ENCODE results near the gene TCEA3. TPM values are rescaled to one million over a fixed set of nuclear protein-coding genes. Genes with fewer than 3 reads are reported as not detected.

Gene TCEA3
- total RNA-seq, 4 donors from 2014 or later = 128 to 242 (median 179) TPM

DNA sequence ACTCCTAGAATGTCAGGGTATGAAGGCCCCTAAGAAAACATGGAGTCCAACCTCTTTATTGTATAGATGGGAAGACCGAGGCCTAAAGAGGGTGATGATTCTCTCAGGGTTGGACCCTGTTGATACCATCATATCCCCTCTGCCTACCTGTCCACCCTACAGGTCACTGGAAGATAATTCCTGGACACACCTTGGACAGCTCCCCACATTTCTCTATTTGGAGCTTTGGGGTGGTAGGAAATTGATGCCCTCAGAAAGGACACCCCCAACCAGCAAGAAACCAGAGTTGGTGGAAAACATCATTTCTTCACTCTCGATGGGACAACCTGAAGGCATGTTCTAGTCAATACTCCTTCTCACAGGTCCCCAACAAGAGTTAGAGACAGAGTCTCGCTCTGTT lies 3.0 kb upstream of the TCEA3 start:
- H3K36me3 ChIP-seq = peaks cover 0 to 30% of the 10 kb centered on the region in 2 donors
- no peak for DNase-seq
- in situ Hi-C loops (cut with MboI; ENCODE audit: low sequenced_read_pairs in 4 of 4) (no loop called here), intact Hi-C loops (cut with DNase I; ENCODE audit: low total_unique reads) (no loop called here)
- no peak for ATAC-seq
- peak overlapping the region in 2 of 4 donors; percentile 93 to 94 for H3K27ac ChIP-seq
- TF ChIP-seq, protein P1, sequence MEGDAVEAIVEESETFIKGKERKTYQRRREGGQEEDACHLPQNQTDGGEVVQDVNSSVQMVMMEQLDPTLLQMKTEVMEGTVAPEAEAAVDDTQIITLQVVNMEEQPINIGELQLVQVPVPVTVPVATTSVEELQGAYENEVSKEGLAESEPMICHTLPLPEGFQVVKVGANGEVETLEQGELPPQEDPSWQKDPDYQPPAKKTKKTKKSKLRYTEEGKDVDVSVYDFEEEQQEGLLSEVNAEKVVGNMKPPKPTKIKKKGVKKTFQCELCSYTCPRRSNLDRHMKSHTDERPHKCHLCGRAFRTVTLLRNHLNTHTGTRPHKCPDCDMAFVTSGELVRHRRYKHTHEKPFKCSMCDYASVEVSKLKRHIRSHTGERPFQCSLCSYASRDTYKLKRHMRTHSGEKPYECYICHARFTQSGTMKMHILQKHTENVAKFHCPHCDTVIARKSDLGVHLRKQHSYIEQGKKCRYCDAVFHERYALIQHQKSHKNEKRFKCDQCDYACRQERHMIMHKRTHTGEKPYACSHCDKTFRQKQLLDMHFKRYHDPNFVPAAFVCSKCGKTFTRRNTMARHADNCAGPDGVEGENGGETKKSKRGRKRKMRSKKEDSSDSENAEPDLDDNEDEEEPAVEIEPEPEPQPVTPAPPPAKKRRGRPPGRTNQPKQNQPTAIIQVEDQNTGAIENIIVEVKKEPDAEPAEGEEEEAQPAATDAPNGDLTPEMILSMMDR (IDR thresholded peaks at IDR 0.05 in 4 of 5, conservative IDR thresholded peaks at IDR 0.05 in 1 of 5) = no peak
- TF ChIP-seq POLR2A (IDR thresholded peaks at IDR 0.05) = no peak
- H3K27me3 ChIP-seq = no peaks in the 10 kb centered on the region
- no peaks in the 10 kb centered on the region for H3K9me3 ChIP-seq
- no peak overlapping the region for H3K4me3 ChIP-seq
- peaks cover 33% of the 10 kb centered on the region in 2 donors for H3K4me1 ChIP-seq

DNA sequence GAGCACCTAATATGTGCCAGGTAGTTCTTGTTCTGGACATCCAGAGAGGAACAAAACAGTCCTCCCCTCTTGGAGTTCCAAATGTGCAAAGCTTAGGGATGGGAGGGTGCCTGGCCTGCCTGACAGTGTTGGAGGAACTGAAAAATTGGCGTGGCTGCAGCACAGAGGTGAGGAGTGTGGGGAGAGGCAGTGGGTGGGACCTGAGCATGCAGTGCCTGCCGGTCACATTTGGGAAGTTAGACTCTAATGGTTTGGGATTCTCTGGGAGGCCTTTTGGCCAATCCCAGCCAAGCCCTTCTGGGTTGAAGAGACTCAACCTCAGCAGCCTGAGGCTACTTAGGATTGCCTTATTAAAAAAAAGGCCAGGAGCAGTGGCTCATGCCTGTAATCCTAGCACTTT lies 2.3 kb upstream of the TCEA3 start:
- intact Hi-C loops (cut with DNase I; ENCODE audit: low total_unique reads) = no loop called here

DNA sequence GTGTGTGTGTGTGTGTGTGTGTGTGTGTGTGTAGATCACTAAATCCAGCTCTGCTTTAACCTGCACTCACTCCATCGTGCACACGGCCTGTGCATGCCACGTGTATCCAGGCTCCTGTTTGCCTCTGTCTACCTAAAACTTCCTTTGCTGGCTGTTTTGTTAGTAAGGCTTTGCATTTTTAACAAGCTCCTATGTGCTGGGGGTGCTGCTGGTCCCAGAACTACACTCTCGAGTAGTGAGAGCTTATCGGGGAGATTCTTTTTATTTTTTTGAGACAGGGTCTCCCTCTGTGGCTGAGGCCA lies 596 bp upstream of the TCEA3 start:
- intact Hi-C loops (cut with DNase I; ENCODE audit: low total_unique reads) (loop anchor here (2.0 kb wide), 1 partner anchor 26 kb away; no protein-coding TSS in a partner anchor), in situ Hi-C loops (cut with MboI; ENCODE audit: low sequenced_read_pairs in 4 of 4) (no loop called here)
- Histone ChIP-seq H3K4me1 (peaks cover 57% of the 10 kb centered on the region in 2 donors), H3K4me3 (peak overlapping the region; percentile 68 to 82 (median 74)), H3K36me3 (peaks cover 0 to 10% of the 10 kb centered on the region in 2 donors), H3K27me3 (no peaks in the 10 kb centered on the region), H3K27ac (peak overlapping the region; percentile 93 to 96 (median 94)), H3K9me3 (no peaks in the 10 kb centered on the region)
- DNase-seq (no peak), ATAC-seq (peak; percentile 3 to 5)
- TF ChIP-seq, protein P1 (IDR thresholded peaks at IDR 0.05 in 4 of 5, conservative IDR thresholded peaks at IDR 0.05 in 1 of 5) = no peak

More for the DNA sequence above, 2.3 kb upstream of the TCEA3 start:
- Histone ChIP-seq H3K27me3 (no peaks in the 10 kb centered on the region), H3K27ac (peak overlapping the region in 3 of 4 donors; percentile 93 to 96 (median 94)), H3K4me1 (peaks cover 40 to 41% of the 10 kb centered on the region in 2 donors), H3K36me3 (peaks cover 0 to 24% of the 10 kb centered on the region in 2 donors), H3K9me3 (no peaks in the 10 kb centered on the region), H3K4me3 (no peak overlapping the region)
- TF ChIP-seq, protein P1 (IDR thresholded peaks at IDR 0.05 in 4 of 5, conservative IDR thresholded peaks at IDR 0.05 in 1 of 5) = no peak
- TF ChIP-seq POLR2A (IDR thresholded peaks at IDR 0.05) = no peak
- ATAC-seq = no peak
- no peak for DNase-seq
- in situ Hi-C loops (cut with MboI; ENCODE audit: low sequenced_read_pairs in 4 of 4) = no loop called here

DNA sequence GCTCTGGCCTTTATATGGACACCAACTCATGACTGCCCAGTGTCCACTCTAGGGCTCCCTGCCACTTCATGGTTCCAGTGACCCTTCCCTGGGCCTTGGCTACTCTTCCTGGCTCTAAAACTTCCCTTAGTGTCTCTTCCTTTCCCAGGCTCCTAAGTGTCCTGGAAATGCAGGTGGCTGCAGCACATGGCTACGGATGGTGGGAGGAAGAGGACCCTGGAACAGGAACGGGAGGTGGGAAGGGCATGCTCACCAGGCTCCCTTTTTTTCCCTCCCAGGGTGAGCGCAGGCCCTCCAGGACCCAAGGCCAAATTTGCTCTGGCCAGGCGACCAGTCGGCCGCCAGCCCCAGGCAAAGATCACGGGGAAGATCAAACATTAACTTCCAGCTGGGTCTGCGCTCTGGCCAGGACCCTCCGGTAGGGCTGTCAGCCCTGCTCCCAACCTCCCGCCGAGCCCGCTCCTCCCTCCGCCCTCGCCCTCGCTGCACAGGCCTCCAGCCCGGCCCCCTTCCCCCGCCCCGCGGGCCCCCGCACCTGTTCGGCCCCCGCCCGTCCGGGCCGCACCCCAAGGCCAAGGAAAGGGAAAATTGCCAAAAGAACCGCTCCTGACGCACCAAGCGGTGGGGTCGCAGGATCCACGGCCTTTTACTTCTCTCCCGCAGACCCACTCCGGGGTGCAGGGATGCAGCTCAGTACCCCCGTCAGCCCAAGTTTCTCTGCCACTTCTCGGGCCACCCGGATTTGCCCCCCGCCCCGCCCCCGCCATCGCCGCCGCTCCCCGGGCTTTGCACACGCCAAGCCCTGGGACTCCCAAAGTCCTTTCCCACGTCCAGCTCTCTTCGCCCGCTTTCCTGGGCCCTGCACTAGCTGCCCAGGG lies 894 bp downstream of the TCEA3 start:
- intact Hi-C loops (cut with DNase I; ENCODE audit: low total_unique reads) = loop anchor here (2.0 to 5.0 kb wide), 4 partner anchors 27 to 1371 kb away; partner anchors contain the start of genes ASAP3, CDC42 and E2F2
- peak in 1 of 2 donors; percentile 41 for TF ChIP-seq POLR2A (IDR thresholded peaks at IDR 0.05)
- TF ChIP-seq, protein P1 (IDR thresholded peaks at IDR 0.05 in 4 of 5, conservative IDR thresholded peaks at IDR 0.05 in 1 of 5) = no peak
- peak; percentile 33 to 46 for ATAC-seq
- in situ Hi-C loops (cut with MboI; ENCODE audit: low sequenced_read_pairs in 4 of 4) = no loop called here
- Histone ChIP-seq H3K27ac (peak overlapping the region; percentile 93 to 96 (median 94)), H3K4me1 (peaks cover 59 to 69% of the 10 kb centered on the region in 2 donors), H3K27me3 (no peaks in the 10 kb centered on the region), H3K4me3 (peak overlapping the region; percentile 68 to 82 (median 74)), H3K9me3 (no peaks in the 10 kb centered on the region), H3K36me3 (no peaks in the 10 kb centered on the region)
- DNase-seq = peak; percentile 51 to 80

Measured in gastrocnemius medialis (tissue), 4 donors.